ENCODE data around the gene SAMMSON.

DNA sequence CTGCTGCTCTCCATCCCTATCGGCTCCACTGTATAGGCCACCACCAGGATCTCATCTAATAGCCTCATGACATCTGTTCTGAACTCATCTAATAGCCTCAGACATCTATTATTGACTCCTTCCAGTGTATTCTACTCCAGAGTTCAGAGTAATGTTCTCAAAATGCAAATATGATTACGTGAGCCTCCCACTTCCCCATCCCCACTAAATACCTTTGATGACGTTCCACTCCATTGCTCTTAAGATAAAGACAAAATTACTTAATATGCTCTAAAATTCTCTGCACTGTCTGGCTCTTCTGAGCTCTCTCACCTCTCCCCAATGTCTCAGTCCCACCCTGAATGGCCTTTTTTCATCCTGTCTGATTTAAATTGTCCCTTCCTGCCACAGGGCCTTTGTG lies 94.7 kb downstream of the SAMMSON start:
- no peak for TF ChIP-seq POLR2A (IDR thresholded peaks at IDR 0.05)
- no peak for TF ChIP-seq CTCF (IDR thresholded peaks at IDR 0.05)
- TF ChIP-seq EP300 (IDR thresholded peaks at IDR 0.05) = no peak
- TF ChIP-seq POLR2AphosphoS5 (IDR thresholded peaks at IDR 0.05) = no peak
